Endometrial microvascular endothelial cells (primary cell): ENCODE results near the gene PRSS33. TPM values are rescaled to one million over a fixed set of nuclear protein-coding genes. Genes with fewer than 3 reads are reported as not detected.

Experiments used
- in situ Hi-C: cut with HindIII; loops from 2 replicates; pipeline ENCODE4 v1.10.0; 2017; ENCODE audit warnings: low sequenced_read_pairs, low pct_unique_long_range_greater_than_20kb; ENCODE audit errors: inconsistent ontology term
- total RNA-seq: library from RNA; depleted of rRNA; stranded (reverse); fragments of >200 nt; gene quantifications from one replicate; pipeline ENCODE4 v1.2.3, GENCODE V29; 2015; ENCODE audit errors: inconsistent ontology term

The PRSS33 gene
- total RNA-seq, 1 donor from 2014 or later = not detected

DNA sequence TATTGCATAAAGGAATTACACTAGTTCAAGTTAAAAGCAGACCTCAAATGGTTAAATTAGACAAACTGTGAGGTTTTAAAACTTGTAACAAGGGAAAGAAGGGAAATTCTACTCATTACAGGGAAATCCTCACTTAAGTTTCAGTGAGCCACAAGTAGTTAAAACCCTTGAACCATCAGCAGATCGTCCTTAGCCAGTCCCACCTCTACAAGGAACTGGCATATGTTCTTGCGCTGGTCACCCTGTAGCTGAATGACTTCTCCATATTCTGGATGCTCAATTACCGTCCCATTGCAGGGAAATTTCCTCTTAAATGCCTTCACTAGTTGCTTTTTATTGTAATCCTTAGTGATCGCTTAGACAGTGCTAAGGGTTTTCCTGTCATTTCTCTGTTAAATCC, 35.1 kb upstream of the PRSS33 start:
- in situ Hi-C loops = no loop called here

DNA sequence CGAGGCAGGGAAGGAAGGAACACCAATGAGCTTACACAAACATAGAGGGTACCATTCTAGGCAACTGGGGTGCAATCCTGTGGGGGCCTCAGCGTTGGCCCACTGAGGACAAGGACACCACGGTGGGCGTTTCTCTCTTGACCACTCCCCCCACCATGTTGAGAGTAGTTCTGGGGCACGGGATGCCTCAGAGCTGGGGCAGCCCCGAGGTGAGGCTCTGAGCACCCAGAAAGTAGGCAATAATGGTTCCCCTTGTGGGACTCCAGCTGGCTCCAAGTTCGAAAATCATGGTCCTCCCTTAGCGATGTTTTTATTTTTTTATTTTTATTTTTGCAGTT, 34.8 kb upstream of the PRSS33 start:
- in situ Hi-C loops = no loop called here

DNA sequence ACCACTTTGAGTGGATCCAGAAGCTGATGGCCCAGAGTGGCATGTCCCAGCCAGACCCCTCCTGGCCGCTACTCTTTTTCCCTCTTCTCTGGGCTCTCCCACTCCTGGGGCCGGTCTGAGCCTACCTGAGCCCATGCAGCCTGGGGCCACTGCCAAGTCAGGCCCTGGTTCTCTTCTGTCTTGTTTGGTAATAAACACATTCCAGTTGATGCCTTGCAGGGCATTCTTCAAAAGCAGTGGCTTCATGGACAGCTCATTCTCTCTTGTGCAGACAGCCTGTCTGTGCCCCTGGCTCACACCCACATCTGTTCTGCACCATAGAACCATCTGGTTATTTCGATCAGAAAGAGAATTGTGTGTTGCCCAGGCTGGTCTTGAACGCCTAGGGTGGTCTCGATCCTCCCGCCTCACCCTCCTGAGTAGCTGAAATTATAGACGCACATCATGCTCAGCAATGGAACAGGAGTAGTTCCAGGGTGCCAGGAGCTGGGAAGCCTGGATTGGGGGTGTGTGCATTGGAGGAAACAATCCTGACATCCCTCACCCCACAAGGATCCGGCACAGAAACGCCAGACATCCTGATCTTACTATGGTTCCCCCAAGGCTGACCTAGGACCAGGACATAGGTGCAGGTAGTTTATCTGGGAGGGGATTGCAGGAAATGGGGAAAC, 34.3 kb upstream of the PRSS33 start:
- in situ Hi-C loops = no loop called here

DNA sequence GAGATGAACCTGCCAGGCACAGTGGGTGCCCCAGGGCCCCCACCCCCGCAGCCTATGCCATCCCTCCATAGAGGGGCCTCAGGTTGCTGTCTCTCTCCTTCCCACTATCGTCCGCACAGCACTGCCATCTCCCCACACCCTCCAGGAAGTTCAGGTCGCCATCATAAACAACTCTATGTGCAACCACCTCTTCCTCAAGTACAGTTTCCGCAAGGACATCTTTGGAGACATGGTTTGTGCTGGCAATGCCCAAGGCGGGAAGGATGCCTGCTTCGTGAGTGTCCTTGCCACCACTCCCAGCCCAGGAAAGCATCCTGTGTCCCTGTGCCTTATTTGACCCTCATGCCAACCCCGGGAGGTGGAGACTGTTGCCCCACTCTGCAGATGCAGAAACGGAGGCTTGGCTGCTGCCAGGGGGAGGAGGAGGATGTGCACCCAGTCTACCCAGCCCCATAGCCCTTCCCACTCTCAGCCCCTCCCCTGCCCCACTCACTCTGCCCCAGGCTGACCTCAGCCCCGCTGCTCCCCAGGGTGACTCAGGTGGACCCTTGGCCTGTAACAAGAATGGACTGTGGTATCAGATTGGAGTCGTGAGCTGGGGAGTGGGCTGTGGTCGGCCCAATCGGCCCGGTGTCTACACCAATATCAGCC, 33.6 kb upstream of the PRSS33 start:
- in situ Hi-C loops = no loop called here

DNA sequence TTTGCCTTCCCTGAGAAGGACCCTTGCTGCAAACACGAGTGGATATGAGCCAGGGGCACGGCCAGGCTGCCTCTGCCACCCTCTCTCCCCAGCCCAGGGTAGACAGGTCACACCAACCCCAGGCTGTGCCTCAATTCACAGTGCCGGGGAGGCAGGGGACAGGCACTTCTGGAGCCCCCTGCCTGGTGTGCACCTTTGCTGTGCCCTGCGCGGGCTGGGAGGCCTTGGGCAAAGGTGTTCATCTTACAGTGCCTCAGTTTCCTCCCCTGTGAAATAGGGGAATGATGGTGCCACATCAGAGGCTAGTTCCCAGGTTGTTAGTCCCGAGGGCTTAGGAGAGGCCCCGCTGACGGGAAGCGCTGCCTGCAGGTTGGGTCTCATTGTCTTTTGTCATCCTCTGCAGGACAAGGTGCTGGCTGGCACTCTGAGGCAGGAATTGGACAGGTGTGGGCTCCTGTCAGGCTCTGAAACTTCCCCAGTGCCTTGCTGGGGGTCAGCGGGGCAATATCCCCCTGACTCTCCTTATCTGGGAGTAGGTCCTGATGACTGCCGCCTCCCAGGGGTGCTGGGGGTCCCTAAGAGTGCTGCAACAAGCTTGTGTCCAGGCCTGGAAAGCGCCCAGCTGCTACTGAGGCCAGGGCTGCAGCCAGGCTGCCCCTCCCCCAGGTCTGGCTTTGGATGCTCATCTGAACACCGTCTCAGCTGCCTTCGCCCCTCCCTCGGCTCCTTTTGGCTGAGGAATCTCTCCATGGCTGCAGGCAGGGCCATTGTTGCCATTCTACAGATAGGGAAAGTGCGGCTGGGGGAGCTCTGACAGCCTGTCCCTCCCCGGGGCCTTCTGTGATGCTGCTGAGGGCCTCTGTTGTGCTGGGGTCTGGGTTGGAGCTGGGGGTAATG, 32.8 kb upstream of the PRSS33 start:
- in situ Hi-C loops = no loop called here

DNA sequence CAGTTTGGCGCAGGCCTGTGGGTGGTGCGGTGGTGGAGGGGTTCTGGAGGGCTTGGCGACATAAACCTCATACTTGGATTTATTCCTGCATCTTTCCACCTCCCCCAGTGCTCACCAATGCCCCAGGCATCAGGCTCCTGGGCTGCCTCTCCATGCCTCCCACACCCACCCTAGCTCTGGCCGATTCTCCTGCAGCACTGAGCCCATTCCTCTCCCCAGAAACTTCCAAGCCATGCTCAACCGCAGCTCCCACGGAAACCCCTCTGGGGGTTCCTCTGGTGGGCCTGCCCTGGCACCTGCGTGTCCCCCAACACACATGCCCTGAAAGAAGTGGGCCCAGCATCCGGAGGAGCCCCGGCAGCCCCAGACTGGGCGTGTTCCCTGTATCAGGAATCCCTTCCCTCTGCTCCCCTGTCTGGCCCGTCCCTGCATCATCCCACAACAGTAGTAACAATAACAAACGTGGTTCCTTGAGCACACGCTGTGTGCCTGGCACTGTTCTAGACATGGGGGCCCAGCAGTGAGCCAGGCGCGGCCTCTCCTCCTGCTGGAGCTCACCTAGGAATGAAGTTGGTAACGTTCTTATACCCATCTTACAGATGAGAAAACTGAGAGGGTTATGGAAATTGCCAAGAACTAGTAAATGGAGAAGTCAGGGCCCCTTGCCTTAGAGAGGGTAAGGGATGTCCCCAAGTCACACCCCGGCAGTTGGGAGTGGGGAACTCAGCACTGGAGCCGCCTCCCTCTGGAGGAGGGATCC, 32.0 kb upstream of the PRSS33 start:
- in situ Hi-C loops = no loop called here

DNA sequence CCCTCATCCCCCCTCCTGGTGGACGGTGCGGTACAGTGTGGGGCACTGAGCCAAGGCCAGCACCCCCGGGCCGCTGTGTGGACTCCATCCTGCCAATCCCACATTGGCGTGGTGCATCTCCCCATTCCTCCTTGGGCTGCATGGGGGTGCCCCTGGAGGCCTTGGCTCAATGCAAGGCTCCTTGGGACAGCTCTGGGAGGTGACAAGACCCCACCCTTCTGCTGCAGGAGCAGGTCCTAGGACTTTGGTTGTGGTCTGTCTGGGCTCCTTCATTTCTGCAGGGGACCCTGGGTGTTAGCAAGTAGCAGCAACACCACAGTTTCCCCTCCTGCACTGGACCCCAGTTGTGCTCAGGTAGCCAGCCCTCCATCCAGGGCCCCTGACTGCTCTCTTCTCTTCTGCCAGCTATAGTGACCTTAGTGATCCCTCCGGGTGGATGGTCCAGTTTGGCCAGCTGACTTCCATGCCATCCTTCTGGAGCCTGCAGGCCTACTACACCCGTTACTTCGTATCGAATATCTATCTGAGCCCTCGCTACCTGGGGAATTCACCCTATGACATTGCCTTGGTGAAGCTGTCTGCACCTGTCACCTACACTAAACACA, 31.0 kb upstream of the PRSS33 start:
- in situ Hi-C loops = no loop called here

DNA sequence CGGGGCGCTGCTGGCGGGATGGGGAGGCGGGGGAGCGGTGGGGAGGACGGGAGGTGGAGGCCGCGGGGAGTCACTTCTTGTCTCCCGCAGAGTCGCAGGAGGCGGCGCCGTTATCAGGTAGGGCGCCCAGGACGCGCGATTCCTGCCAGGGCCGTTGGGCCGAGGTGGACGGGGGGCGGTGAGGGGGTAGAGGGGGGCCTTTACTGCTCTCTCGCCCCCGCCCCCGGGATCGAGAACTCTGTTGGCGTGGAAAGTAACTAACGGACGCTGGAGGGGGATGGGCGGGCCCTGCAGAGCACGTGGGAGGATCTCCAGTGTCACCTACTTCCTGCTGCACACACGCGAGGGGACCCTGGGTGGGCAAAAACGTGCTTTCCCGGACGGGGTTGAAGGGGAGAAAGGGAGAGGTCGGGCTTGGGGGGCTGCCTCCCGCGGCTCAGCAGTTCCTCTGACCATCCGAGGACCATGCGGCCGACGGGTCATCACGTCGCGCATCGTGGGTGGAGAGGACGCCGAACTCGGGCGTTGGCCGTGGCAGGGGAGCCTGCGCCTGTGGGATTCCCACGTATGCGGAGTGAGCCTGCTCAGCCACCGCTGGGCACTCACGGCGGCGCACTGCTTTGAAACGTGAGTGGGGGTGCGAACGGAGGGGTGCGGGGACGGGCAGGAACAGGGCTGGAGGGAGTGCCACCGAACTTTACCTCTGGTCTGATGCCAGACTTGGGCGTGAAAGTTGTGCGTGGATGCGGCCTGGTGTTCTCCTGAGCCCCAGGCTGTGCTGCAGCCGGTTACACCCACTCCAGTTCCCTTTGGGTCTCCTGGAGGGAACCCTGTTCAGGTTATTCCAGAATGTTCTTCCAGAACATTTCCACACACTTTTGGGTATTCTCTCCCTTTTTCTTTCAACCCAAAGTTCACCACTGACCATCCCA, 30.2 kb upstream of the PRSS33 start:
- in situ Hi-C loops = no loop called here

DNA sequence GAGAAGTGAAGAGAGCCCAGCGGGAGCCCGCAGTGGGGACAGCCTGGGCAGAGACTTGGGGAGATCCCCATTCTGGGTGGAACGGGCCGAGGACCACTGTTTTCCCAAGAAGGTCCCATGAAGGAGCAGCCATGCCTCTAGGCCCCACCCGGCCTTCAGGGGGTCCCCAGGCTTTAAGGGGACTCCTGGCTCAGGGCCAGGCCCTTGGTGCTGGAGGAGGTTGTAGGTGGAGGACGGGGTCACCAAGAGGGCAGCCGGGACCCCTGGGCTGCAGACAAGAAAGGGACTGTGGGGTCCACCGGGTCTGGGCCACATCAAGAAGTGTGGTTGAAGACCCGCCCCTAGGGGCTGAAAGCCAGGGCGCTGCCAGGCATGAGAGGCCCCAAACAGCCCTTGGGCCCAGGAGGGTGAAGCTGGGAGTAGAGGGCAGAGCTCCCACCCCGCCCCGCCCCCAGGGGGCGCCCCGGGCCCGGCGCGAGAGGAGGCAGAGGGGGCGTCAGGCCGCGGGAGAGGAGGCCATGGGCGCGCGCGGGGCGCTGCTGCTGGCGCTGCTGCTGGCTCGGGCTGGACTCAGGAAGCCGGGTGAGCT, 29.5 kb upstream of the PRSS33 start, which contains the start of gene PRSS21:
TSS of gene PRSS21 (plus strand) at position 487 of the 589 bp plus-strand sequence. CDS start at position 519, 32 bp downstream.
- in situ Hi-C loops = no loop called here

DNA sequence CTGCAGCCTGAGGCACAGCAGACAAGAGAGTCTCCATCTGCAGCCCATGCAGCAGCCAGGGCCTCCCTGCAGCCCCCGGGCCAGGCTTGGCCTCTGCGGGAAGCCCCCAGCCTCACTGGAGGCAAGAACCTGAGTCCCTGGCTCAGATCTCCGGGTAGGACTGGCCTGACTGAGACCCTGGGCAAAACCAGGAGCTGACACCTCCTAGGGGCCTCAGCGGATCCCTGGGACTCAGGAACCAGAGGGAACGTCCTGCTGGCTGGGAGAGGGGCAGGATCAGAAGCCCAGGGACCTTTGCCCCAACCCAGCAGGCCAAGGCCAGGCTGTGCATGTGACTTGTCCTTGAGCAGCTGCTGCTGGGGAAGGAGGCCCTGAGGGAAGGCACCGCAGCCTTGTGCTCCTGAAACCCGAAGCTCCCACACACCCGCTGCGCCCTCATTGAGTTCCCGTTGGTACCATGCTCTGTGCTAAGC, 28.0 kb upstream of the PRSS33 start:
- in situ Hi-C loops = no loop called here

DNA sequence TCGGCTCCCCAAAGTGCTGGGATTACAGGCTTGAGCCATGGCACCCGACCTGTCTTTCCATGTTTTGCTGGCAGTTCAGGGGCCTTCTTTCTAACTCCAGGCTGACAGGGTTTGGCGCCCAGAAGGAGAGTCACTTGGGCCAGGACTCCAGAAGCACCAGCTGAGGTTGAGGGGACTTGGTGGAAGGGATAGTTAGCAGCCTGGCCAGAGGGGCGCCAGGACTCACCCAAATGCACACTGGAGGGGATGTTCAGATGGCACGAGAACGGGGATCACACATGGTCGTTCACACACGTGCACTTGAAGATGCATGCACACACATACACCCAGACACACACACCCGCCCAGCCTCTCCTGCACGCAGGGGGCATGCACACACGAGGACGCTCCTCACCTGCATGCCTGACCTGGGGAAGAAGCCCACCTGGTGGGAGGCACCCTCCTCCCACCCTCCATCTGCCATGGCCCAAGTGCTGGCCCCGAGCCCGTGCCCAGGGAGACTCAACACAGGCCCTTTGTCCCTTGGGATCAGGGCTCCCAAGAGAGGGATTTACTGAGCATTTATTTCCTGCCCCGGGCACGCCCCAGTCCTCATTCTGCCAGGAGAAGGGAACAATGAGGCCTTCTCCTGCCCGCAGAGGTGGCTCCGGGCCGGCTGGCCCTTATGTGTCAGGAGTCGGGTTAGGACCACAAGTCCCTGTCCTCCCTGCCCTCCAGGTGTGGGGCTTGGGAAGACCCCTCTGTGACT, 27.4 kb upstream of the PRSS33 start:
- in situ Hi-C loops = no loop called here

DNA sequence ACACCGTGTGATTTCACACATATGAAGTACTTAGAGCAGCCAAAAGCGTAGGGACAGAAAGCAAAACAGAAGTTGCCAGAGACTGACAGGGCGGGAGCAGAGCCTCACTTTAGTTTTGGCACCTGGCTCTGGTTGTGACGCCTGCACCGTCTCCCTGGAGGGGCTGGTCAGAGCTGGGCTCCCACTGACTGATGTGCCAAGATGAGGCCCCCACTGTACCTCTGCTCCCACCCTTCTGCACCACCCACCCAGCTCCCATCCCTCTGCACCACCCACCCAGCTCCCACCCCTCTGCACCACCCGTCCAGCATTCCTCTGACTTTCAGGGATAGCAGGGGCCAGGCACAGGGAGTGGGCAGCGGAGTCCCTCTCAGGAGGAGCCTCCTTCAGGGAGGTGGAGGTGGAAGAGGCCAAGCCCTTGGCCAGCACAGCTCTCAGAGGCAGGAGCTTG, 26.4 kb upstream of the PRSS33 start:
- in situ Hi-C loops = no loop called here

DNA sequence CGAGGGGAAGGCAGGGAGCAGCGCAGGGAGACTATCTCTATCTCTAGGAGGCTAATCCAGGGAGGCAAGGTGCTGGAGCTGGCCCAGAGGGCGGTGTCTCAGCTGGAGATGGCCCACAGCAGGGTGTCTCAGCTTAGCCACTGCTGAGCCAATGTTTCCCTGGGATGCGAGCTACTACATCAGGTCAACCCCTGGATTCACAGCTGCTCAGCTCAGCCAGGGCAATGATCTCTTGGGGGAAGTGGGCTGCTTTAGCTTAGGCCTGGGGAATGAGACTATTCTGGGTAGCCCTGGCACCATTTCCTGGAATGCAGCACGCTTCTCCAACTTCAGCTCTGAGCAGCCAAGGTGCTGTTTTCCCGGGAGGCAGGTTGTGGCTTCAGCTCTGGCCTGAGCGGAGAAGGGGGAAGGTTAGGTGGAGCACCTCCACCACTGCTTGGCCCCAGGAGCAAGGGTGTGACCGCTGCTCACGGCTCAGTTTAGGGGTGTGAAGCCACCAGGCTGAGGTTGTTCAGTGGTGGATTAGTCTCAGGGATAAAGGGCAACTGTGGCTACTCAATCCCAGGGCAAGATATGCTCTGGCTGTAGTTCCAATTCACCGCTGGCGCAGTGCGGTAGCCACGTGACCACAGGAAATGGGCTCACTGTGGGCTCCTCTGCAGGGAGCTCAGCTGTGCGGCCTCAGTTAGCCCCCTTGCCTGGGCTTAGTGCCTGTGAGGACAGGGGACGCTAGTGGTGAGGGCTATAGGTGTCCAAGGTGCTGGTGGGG, 24.5 kb upstream of the PRSS33 start:
- in situ Hi-C loops = no loop called here

DNA sequence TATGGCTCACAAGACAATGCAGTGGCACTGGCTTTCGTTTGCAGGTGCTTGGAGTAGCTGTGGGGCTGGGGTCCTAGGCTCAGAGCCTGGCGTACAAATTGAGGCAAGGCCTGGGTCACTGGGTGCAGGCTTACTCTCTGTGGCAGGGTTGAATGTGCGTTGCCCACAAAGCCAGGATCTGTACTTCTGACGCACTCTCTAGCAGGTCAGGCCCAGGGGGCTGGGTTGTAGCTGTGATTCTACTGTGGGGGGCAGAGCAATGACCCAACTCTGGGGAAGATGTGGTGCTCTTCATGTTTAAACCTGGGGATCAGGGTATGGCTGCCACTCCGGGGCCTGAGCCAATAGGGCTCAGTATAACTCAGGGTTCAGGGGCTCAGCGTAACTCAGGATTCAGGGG, 23.3 kb upstream of the PRSS33 start:
- in situ Hi-C loops = no loop called here

DNA sequence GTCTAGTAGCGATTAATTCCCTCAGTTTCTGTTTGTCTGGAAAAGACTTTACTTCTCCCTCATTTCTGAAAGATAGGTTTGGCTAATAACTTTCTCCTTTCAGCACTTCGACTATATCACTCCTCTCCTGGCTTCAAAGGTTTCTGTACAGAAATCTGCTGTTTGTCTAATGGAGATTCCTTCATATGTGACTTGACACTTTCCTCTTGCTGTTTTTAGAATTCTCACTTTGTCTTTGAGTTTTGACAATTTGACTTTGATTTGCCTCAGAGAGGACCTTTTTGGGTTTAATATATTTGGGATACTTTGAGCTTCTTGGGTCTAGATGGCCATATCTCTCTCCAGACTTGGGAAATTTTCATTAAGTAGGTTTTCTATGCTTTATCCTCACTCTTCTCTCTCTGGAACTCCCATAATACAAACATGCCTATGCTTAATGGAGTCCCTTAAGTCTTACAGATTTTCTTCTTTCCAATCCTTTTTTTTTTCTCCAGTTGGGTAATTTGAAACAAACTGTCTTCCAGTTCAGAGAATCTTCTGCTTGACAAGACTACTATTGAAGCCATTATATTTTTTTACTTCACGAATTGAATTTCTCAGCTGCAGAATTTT, 21.9 kb upstream of the PRSS33 start:
- in situ Hi-C loops = no loop called here

DNA sequence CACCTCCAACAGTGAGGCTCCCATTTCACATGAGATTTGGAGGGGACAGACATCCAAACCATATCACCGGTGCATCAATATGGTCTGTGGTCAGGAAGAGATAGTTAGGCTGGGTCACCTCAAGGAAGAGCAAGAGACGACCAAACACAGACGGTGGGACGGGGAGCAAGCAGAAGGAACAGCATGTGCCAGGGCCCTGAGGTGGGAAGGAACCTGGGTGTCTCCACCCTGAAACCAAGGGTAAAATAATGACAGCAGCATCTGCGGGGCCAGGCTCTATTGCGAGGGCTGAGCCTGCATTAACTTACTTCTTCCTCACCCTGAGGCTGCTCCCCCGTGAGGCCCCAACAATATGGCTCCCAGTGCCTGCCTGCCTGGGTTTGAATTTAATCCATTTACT, 20.8 kb upstream of the PRSS33 start:
- in situ Hi-C loops = no loop called here
